ENCODE measurements around the gene ZEB2. TPM values are rescaled to one million over a fixed set of nuclear protein-coding genes. Genes with fewer than 3 reads are reported as not detected.

ZEB2 gene
- total and polyA plus RNA-seq, 7 donors: 8.1 to 70.6 (median 51.0) TPM

DNA sequence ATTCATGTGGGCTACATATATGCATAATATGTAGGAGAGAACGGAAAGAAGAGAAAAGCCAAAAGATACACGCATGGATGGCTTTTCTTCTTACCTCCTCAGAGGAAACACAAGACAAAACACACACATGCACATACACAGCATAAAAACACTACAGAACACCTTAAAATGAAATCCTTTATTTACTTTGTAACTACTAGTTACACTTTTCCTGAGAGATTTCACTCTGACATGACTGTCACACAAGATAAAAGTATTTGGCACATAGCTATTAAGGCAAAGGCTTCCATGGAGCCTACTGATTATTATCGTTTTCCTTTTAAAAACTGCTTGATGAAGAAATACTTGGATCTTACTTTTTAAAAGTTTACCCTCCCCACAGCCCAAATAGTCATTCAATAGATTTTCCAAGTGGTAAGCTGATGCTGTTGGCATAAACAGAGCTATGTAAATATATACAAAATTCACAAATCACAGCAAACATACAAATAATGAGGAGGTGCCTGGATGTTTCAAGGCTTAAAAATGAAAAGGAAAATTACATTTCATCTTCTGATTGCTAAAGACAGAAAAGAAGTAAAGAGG, 8.6 kb downstream of the ZEB2 start:
- peaks cover 5 to 23% (median 8%) of the 10 kb centered on the region in 3 donors for H3K27me3 ChIP-seq
- H3K4me3 ChIP-seq: peak overlapping the region in 2 of 4 donors; percentile 16 to 61
- H3K36me3 ChIP-seq: no peaks in the 10 kb centered on the region
- 27 to 43% methylated on average over 3 of the region's 3 CpGs for WGBS, 2 donors
- H3K9me3 ChIP-seq: no peaks in the 10 kb centered on the region
- no peak for DNase-seq
- peaks cover 0 to 7% (median 7%) of the 10 kb centered on the region in 4 donors for H3K4me1 ChIP-seq
- H3K27ac ChIP-seq: peak overlapping the region; percentile 81 to 86 (median 86)
- TF ChIP-seq POLR2AphosphoS5 (IDR thresholded peaks at IDR 0.05): no peak
- TF ChIP-seq, protein P1, sequence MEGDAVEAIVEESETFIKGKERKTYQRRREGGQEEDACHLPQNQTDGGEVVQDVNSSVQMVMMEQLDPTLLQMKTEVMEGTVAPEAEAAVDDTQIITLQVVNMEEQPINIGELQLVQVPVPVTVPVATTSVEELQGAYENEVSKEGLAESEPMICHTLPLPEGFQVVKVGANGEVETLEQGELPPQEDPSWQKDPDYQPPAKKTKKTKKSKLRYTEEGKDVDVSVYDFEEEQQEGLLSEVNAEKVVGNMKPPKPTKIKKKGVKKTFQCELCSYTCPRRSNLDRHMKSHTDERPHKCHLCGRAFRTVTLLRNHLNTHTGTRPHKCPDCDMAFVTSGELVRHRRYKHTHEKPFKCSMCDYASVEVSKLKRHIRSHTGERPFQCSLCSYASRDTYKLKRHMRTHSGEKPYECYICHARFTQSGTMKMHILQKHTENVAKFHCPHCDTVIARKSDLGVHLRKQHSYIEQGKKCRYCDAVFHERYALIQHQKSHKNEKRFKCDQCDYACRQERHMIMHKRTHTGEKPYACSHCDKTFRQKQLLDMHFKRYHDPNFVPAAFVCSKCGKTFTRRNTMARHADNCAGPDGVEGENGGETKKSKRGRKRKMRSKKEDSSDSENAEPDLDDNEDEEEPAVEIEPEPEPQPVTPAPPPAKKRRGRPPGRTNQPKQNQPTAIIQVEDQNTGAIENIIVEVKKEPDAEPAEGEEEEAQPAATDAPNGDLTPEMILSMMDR (IDR thresholded peaks at IDR 0.05): no peak
- no peak for TF ChIP-seq POLR2A (IDR thresholded peaks at IDR 0.05)
- no peak for TF ChIP-seq EP300 (IDR thresholded peaks at IDR 0.05)
- intact Hi-C loops (cut with DNase I): no loop called here

DNA sequence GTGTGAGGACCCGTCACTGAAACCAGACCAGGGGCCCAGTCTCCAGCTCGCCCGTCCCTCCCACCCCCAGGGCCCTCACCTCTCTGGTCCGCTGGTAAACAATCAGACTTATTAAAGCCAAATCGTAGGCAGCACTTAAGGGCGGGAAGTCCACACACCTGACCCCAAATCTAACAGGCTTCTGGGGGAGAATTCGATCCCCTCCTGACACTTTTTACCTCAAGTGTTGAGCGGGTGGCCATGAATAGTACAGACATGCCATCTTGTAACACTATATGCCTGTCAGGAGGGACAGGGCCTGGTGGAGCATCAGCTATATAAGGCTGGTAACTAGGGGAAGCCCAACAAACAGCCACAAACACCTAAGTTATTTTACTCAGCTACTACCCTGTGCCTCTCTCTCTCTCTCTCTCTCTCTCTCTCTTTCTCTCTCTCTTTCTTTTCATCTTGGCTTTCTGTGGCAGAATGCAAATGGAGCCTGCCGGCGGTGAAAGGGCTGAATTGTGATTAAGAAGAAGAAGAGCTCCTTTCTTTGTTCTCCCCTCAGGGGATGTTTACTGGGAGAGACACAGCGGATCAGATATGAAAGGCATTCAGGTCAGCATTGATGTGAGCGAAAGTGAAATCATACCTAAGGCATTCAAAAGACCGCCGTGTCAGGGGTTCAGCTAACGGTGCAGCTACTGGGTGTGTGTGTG, 9.5 kb downstream of the ZEB2 start:
- TF ChIP-seq POLR2AphosphoS5 (IDR thresholded peaks at IDR 0.05): no peak
- no peak for DNase-seq
- Histone ChIP-seq H3K4me3 (peak overlapping the region in 2 of 4 donors; percentile 16 to 61), H3K27ac (peak overlapping the region; percentile 81 to 86 (median 86)), H3K4me1 (peaks cover 0 to 7% (median 0%) of the 10 kb centered on the region in 4 donors), H3K36me3 (no peaks in the 10 kb centered on the region), H3K27me3 (peaks cover 0 to 14% (median 0%) of the 10 kb centered on the region in 3 donors), H3K9me3 (no peaks in the 10 kb centered on the region)
- WGBS, 2 donors: 34 to 47% methylated on average over 15 of the region's 15 CpGs
- intact Hi-C loops (cut with DNase I): no loop called here

DNA sequence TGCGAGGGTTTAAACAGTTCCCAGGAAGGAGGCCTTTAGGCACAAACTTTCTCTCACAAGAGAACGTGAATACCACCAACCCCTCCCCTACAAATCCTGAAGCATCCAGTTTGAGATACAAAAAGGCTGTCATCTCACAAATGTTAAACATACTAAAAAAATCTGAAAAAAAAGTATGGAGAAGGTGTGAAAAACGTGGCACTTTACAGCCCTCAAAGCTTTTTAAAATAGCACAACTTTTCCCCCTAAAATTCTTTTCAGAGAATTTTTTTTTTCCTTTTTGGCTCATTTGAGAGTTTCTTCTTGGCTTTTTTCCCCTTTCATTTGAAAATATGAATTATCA, 10.1 kb downstream of the ZEB2 start:
- TF ChIP-seq EP300 (IDR thresholded peaks at IDR 0.05) (no peak), POLR2A (IDR thresholded peaks at IDR 0.05) (no peak), POLR2AphosphoS5 (IDR thresholded peaks at IDR 0.05) (no peak)
- TF ChIP-seq, protein P1 (IDR thresholded peaks at IDR 0.05): no peak
- 26 to 46% methylated on average over 3 of the region's 3 CpGs for WGBS, 2 donors
- Histone ChIP-seq H3K27ac (peak overlapping the region; percentile 81 to 86 (median 86)), H3K36me3 (no peaks in the 10 kb centered on the region), H3K4me3 (no peak overlapping the region), H3K9me3 (no peaks in the 10 kb centered on the region), H3K27me3 (peaks cover 0 to 8% (median 0%) of the 10 kb centered on the region in 3 donors), H3K4me1 (peaks cover 0 to 7% (median under 1%) of the 10 kb centered on the region in 4 donors)
- intact Hi-C loops (cut with DNase I): loop anchor here (10.0 kb wide), 1 partner anchor 1075 kb away; no protein-coding TSS in a partner anchor
- no peak for DNase-seq

DNA sequence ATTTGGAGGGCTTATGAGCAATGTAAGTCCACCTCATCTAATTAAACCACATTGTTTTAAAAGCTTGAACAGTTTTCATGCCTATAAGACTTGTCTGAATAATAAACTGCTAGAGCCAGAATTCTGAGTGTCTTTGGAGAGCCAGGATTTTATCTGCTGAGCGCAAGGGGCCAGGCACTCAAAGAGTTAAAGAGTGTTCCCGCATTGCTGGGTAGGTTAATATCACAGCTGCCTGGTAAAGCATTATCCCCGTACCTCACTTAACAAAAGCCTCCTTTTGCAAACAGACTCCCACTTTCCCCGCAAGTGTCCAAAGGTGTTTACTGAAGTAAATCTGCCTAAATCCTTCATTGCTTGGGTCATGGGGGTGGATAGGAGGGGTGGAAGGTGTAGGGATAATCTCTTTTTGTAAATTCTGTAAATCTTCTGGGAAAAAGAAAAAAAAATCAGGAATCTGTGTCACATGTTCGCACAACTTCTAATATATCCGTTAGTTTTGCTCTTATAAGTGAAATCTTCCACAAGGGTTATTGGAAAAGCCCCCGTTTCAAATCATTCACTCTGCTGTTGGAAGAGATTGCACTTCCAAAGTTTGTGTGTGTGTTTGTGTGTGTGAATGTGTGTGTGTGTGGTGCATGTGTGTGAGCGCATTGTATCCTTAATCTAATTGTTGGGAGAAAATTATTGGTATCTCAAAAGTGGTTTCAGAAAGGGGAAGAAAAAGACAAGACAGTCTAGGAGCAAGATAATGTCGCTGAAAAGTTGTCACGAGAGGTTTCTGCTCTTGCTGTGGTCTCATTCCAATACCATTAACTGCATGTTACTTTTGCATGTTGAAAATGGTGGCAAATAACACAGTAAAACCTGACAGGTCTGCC, 10.7 kb downstream of the ZEB2 start:
- DNase-seq: no peak
- Histone ChIP-seq H3K27ac (peak overlapping the region; percentile 81 to 86 (median 86)), H3K36me3 (no peaks in the 10 kb centered on the region), H3K4me3 (peak overlapping the region in 1 of 4 donors; percentile 10), H3K9me3 (no peaks in the 10 kb centered on the region), H3K4me1 (peaks cover 0 to 13% (median 4%) of the 10 kb centered on the region in 4 donors), H3K27me3 (peaks cover 0 to 2% (median 0%) of the 10 kb centered on the region in 3 donors)
- WGBS, 2 donors: 31 to 62% methylated on average over 10 of the region's 10 CpGs
- intact Hi-C loops (cut with DNase I): loop anchor here (10.0 kb wide), 1 partner anchor 1074 kb away; no protein-coding TSS in a partner anchor
- no peak for TF ChIP-seq EP300 (IDR thresholded peaks at IDR 0.05)
- TF ChIP-seq, protein P1 (IDR thresholded peaks at IDR 0.05): no peak
- TF ChIP-seq POLR2AphosphoS5 (IDR thresholded peaks at IDR 0.05): no peak
- no peak for TF ChIP-seq POLR2A (IDR thresholded peaks at IDR 0.05)

Data from sigmoid colon (tissue), 7 donors.